Thyroid gland (tissue), 4 donors: ENCODE data around the gene KLHL25. TPM values are rescaled to one million over a fixed set of nuclear protein-coding genes. Genes with fewer than 3 reads are reported as not detected.

Source experiments
- DNase-seq, 2 donors: peaks; one replicate each; pipeline ENCODE4 v3.0.0-alpha.2; 2019
- H3K27ac ChIP-seq, 3 donors: fragments of 200-600 bp; sonication (generic); 1 replicate in 2 of 3; 2 replicates in 1 of 3; pipeline ENCODE4 v1.5.1; 2016 to 2019; ENCODE audit warnings: mild to moderate bottlenecking in 1 of 3, moderate library complexity in 1 of 3
- H3K27me3 ChIP-seq: fragments of 200-600 bp; sonication (generic); one replicate; pipeline ENCODE4 v1.5.1; 2019
- H3K36me3 ChIP-seq, 2 donors: fragments of 200-600 bp; sonication (generic); one replicate each; pipeline ENCODE4 v1.5.1; 2016 to 2019
- H3K4me1 ChIP-seq, 2 donors: fragments of 200-600 bp; sonication (generic); one replicate each; pipeline ENCODE4 v1.5.1; 2017 to 2019
- H3K4me3 ChIP-seq, 3 donors: fragments of 200-600 bp; sonication (generic); replicated peaks in 1 of 3; 1 replicate in 2 of 3; 2 replicates in 1 of 3; pipeline ENCODE4 v1.5.1; 2016; ENCODE audit warnings: mild to moderate bottlenecking in 1 of 3
- H3K9me3 ChIP-seq: fragments of 200-600 bp; sonication (generic); one replicate; pipeline ENCODE4 v1.5.1; 2017
- CTCF ChIP-seq, 6 experiments: fragments of 200-600 bp in 3 of 6; fragments of 450-650 bp in 3 of 6; sonication (generic) in 3 of 6; IDR thresholded peaks; one replicate each; pipeline ENCODE4 v1.5.1; 2016 to 2019; ENCODE audit warnings: antibody characterized with exemption in 6 of 6, mild to moderate bottlenecking in 2 of 6, inconsistent platforms in 1 of 6, moderate library complexity in 1 of 6
- POLR2A ChIP-seq, 2 donors: fragments of 450-650 bp; IDR thresholded peaks; one replicate each; pipeline ENCODE4 v1.6.1; 2017; ENCODE audit warnings: antibody characterized with exemption in 2 of 2, mild to moderate bottlenecking in 2 of 2, moderate library complexity in 1 of 2
- WGBS, 2 donors: methylation state at CpG; one replicate each; pipeline ENCODE4 v1.1.5; 2017; 5-methylcytosine and 5-hydroxymethylcytosine counted together
- intact Hi-C: fragments of 100-400 bp; cut with DNase I; formaldehyde crosslinking; loops from one replicate; pipeline ENCODE4 v1.15.1; 2023
- total RNA-seq, 4 donors: library from RNA; depleted of rRNA; stranded (reverse); fragments of >200 nt; gene quantifications; one replicate each; pipeline ENCODE4 v1.2.3, GENCODE V29; 2016

Gene KLHL25
- total RNA-seq, 4 donors from 2014 or later: 4.2 to 8.8 (median 4.8) TPM

DNA sequence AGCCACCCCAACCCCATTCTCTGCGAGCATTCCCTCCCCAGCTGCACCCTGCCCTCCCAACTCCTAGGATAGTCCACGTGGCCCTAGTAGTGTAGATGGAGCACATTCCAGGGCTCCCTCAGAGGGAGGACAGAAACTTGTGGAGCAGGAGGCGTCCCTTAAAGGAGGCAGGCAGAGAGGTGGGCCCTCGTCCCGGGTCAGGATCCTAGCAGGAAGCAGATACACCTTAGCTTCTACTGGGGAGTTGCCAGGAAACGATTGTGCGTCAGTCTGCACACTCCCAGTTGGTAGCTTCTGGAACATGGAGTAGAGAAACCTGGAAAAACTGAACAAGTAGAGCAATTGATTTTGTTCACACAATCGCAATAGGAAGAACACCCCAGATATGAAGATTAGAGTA, 43.9 kb upstream of the KLHL25 start:
- H3K4me1 ChIP-seq: peaks cover 3 to 5% of the 10 kb centered on the region in 2 donors
- no peak overlapping the region for H3K27ac ChIP-seq
- no peak for DNase-seq
- TF ChIP-seq POLR2A (IDR thresholded peaks at IDR 0.05): no peak
- TF ChIP-seq CTCF (IDR thresholded peaks at IDR 0.05): no peak
- no peaks in the 10 kb centered on the region for H3K9me3 ChIP-seq
- 82 to 84% methylated on average over 8 of the region's 8 CpGs for WGBS, 2 donors
- intact Hi-C loops: loop anchor here (10.0 kb wide), 1 partner anchor 544 kb away; no protein-coding TSS in a partner anchor
- H3K27me3 ChIP-seq: no peaks in the 10 kb centered on the region
- H3K36me3 ChIP-seq: no peaks in the 10 kb centered on the region
- no peak overlapping the region for H3K4me3 ChIP-seq

DNA sequence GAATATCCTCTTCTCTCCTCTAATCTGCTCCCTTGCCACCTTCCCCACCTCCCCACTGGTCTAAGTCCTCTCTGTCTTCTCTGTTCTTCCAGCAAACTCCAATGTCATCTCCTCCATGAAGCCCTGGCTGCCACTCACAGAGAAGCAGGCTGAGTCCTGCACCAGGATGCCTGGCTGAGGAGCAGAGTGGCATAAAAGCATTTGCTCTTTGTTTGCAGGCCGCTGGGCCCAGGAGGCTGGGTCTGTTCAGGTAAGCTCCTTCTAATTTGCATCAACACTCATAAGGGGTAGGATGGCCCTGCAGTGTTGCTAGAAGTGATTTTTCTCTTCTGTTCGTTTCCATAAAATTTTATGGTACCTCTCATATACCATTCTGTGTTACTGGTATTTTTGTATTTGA, 43.2 kb upstream of the KLHL25 start:
- no peak for TF ChIP-seq POLR2A (IDR thresholded peaks at IDR 0.05)
- TF ChIP-seq CTCF (IDR thresholded peaks at IDR 0.05): no peak
- H3K27me3 ChIP-seq: no peaks in the 10 kb centered on the region
- H3K27ac ChIP-seq: no peak overlapping the region
- 85 to 86% methylated on average over 2 of the region's 2 CpGs for WGBS, 2 donors
- intact Hi-C loops: loop anchor here (10.0 kb wide), 1 partner anchor 543 kb away; no protein-coding TSS in a partner anchor
- peaks cover 3 to 5% of the 10 kb centered on the region in 2 donors for H3K4me1 ChIP-seq
- no peaks in the 10 kb centered on the region for H3K36me3 ChIP-seq
- no peak overlapping the region for H3K4me3 ChIP-seq
- DNase-seq: no peak
- no peaks in the 10 kb centered on the region for H3K9me3 ChIP-seq

GRCh38 chr15:85837011-85837433, 42.3 kb upstream of the KLHL25 start:
- WGBS, 2 donors: 81 to 87% methylated on average over 6 of the region's 6 CpGs

DNA sequence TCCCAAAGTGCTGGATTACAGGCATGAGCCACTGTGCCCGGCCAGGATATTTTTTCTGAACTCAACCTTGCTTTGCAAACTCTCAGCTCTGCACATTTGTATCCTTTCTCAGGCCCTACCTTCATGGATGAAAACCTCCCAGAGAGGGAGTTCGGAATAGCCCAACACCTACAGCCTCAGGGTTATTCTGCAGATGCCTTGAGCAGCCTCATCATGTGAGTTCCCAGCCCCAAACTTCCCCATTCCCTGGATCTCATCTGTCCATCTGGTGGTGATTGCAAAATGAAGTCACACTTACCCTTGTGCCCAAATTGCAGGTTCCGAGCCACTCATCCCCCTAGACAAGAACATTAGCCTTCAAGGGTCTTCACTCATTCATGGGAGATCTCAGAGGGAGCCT, 39.9 kb upstream of the KLHL25 start:
- intact Hi-C loops: loop anchor here (5.0 to 10.0 kb wide), 2 partner anchors 102 to 540 kb away; no protein-coding TSS in a partner anchor
- WGBS, 2 donors: 87 to 95% methylated on average over 3 of the region's 3 CpGs
- Histone ChIP-seq H3K27ac (no peak overlapping the region), H3K4me1 (no peaks in the 10 kb centered on the region), H3K4me3 (no peak overlapping the region), H3K9me3 (no peaks in the 10 kb centered on the region), H3K36me3 (no peaks in the 10 kb centered on the region), H3K27me3 (no peaks in the 10 kb centered on the region)
- TF ChIP-seq POLR2A (IDR thresholded peaks at IDR 0.05): no peak
- TF ChIP-seq CTCF (IDR thresholded peaks at IDR 0.05): no peak
- no peak for DNase-seq

More at GRCh38 chr15:85837011-85837433, 42.3 kb upstream of the KLHL25 start:
- Histone ChIP-seq H3K27ac (no peak overlapping the region), H3K9me3 (no peaks in the 10 kb centered on the region), H3K4me1 (peaks cover 3 to 5% of the 10 kb centered on the region in 2 donors), H3K36me3 (no peaks in the 10 kb centered on the region), H3K4me3 (no peak overlapping the region), H3K27me3 (no peaks in the 10 kb centered on the region)
- TF ChIP-seq POLR2A (IDR thresholded peaks at IDR 0.05) (no peak), CTCF (IDR thresholded peaks at IDR 0.05) (no peak)
- DNase-seq: no peak
- intact Hi-C loops: loop anchor here (10.0 kb wide), 1 partner anchor 542 kb away; no protein-coding TSS in a partner anchor

DNA sequence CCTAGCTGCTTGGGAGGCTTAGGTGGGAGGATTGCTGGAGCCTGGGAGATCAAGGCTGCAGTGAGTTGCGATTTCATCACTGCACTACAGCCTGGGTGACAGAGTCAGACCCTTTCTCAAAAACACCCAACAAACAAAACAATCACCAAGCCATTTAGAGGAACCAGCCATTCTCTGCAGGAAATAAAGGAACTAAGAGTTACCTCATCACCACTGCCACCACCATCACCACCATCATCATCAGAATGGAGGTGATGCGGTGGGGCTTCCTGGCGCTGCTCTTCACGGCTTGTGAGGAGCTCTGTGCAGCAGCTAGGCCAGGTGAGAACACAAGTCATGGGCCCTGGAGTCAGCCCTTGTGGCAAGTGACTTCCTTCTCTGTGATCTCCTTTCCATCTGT, 37.7 kb upstream of the KLHL25 start:
- H3K27ac ChIP-seq: no peak overlapping the region
- H3K27me3 ChIP-seq: no peaks in the 10 kb centered on the region
- H3K4me3 ChIP-seq: no peak overlapping the region
- TF ChIP-seq CTCF (IDR thresholded peaks at IDR 0.05): no peak
- no peak for TF ChIP-seq POLR2A (IDR thresholded peaks at IDR 0.05)
- no peaks in the 10 kb centered on the region for H3K9me3 ChIP-seq
- H3K36me3 ChIP-seq: no peaks in the 10 kb centered on the region
- H3K4me1 ChIP-seq: no peaks in the 10 kb centered on the region
- intact Hi-C loops: loop anchor here (5.0 to 10.0 kb wide), 2 partner anchors 100 to 538 kb away; no protein-coding TSS in a partner anchor
- 85 to 93% methylated on average over 4 of the region's 4 CpGs for WGBS, 2 donors
- no peak for DNase-seq
